Measurements from ENCODE around the gene ZBP1. TPM values are rescaled to one million over a fixed set of nuclear protein-coding genes. Genes with fewer than 3 reads are reported as not detected.

Gene ZBP1
- total RNA-seq, 1 donor from 2014 or later: not detected

- intact Hi-C loops (cut with micrococcal nuclease): loop anchor here (5.0 kb wide), 1 partner anchor 436 kb away; no protein-coding TSS in a partner anchor
- Histone ChIP-seq H3K4me1 (peaks cover 5% of the 10 kb centered on the region), H3K36me3 (peaks cover 21% of the 10 kb centered on the region), H3K9me3 (replicated peaks) (no peaks in the 10 kb centered on the region), H3K27me3 (ENCODE audit: low read depth) (no peaks in the 10 kb centered on the region), H3K4me3 (no peak overlapping the region), H3K27ac (replicated peaks) (no peak overlapping the region)
- TF ChIP-seq, protein P1, sequence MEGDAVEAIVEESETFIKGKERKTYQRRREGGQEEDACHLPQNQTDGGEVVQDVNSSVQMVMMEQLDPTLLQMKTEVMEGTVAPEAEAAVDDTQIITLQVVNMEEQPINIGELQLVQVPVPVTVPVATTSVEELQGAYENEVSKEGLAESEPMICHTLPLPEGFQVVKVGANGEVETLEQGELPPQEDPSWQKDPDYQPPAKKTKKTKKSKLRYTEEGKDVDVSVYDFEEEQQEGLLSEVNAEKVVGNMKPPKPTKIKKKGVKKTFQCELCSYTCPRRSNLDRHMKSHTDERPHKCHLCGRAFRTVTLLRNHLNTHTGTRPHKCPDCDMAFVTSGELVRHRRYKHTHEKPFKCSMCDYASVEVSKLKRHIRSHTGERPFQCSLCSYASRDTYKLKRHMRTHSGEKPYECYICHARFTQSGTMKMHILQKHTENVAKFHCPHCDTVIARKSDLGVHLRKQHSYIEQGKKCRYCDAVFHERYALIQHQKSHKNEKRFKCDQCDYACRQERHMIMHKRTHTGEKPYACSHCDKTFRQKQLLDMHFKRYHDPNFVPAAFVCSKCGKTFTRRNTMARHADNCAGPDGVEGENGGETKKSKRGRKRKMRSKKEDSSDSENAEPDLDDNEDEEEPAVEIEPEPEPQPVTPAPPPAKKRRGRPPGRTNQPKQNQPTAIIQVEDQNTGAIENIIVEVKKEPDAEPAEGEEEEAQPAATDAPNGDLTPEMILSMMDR (IDR thresholded peaks at IDR 0.05; ENCODE audit: borderline replicate concordance): no peak
- no peak for DNase-seq
Observed at GRCh38 chr20:57650756-57651483, 30.7 kb upstream of the ZBP1 start.

DNA sequence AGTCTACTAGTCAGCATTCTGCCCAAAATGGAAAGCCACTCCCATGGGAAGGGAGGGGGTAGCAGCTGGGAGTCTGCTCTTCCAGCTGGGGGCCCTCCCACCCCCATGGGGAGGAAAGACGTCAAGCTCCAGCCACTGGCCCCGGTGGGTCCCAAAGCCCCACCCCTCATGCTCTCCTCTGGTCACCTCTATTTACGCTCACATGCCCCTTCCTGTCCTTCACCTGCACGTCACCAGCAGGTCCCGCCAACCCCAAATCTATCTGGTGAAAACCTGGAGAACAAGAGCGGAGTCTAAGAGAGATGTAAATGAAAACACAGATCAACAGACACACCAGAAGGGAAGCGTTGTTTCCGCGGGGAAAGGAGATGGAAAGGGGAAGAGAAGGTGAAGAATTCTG lies 30.0 kb upstream of the ZBP1 start:
- Histone ChIP-seq H3K4me1 (peaks cover 5% of the 10 kb centered on the region), H3K4me3 (no peak overlapping the region), H3K27me3 (ENCODE audit: low read depth) (no peaks in the 10 kb centered on the region), H3K36me3 (peaks cover 21% of the 10 kb centered on the region), H3K9me3 (replicated peaks) (peaks cover 2% of the 10 kb centered on the region), H3K27ac (replicated peaks) (no peak overlapping the region)
- intact Hi-C loops (cut with micrococcal nuclease): loop anchor here (5.0 kb wide), 1 partner anchor 437 kb away; no protein-coding TSS in a partner anchor
- TF ChIP-seq, protein P1 (IDR thresholded peaks at IDR 0.05; ENCODE audit: borderline replicate concordance): no peak
- DNase-seq: no peak

GRCh38 chr20:57649617-57650015 lies 29.4 kb upstream of the ZBP1 start:
- Histone ChIP-seq H3K27ac (replicated peaks) (no peak overlapping the region), H3K4me3 (no peak overlapping the region), H3K4me1 (peaks cover 3% of the 10 kb centered on the region), H3K36me3 (peaks cover 21% of the 10 kb centered on the region), H3K9me3 (replicated peaks) (peaks cover 8% of the 10 kb centered on the region), H3K27me3 (ENCODE audit: low read depth) (no peaks in the 10 kb centered on the region)
- intact Hi-C loops (cut with micrococcal nuclease): loop anchor here (5.0 kb wide), 1 partner anchor 438 kb away; no protein-coding TSS in a partner anchor
- no peak for DNase-seq
- TF ChIP-seq, protein P1 (IDR thresholded peaks at IDR 0.05; ENCODE audit: borderline replicate concordance): no peak

DNA sequence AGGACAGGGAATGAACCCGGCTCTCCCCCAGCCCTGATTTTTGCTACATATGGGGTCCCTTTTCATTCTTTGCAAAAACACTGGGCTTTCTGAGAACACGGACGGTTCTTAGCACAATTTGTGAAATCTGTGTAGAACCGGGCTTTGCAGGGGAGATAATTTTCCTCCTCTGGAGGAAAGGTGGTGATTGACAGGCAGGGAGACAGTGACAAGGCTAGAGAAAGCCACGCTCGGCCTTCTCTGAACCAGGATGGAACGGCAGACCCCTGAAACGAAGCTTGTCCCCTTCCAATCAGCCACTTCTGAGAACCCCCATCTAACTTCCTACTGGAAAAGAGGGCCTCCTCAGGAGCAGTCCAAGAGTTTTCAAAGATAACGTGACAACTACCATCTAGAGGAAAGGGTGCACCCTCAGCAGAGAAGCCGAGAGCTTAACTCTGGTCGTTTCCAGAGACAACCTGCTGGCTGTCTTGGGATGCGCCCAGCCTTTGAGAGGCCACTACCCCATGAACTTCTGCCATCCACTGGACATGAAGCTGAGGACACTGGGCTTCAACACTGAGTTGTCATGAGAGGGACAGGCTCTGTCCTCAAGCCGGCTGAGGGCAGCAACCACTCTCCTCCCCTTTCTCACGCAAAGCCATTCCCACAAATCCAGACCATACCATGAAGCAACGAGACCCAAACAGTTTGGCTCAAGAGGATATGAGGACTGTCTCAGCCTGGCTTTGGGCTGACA lies 28.8 kb upstream of the ZBP1 start:
- Histone ChIP-seq H3K4me1 (no peaks in the 10 kb centered on the region), H3K27ac (replicated peaks) (no peak overlapping the region), H3K4me3 (no peak overlapping the region), H3K36me3 (peaks cover 21% of the 10 kb centered on the region), H3K9me3 (replicated peaks) (peaks cover 12% of the 10 kb centered on the region), H3K27me3 (ENCODE audit: low read depth) (no peaks in the 10 kb centered on the region)
- TF ChIP-seq, protein P1 (IDR thresholded peaks at IDR 0.05; ENCODE audit: borderline replicate concordance): no peak
- no peak for DNase-seq
- intact Hi-C loops (cut with micrococcal nuclease): no loop called here

GRCh38 chr20:57647933-57648785 lies 27.9 kb upstream of the ZBP1 start:
- Histone ChIP-seq H3K9me3 (replicated peaks) (peaks cover 21% of the 10 kb centered on the region), H3K4me1 (no peaks in the 10 kb centered on the region), H3K4me3 (no peak overlapping the region), H3K36me3 (peaks cover 21% of the 10 kb centered on the region), H3K27ac (replicated peaks) (no peak overlapping the region), H3K27me3 (ENCODE audit: low read depth) (no peaks in the 10 kb centered on the region)
- DNase-seq: no peak
- TF ChIP-seq, protein P1 (IDR thresholded peaks at IDR 0.05; ENCODE audit: borderline replicate concordance): no peak
- intact Hi-C loops (cut with micrococcal nuclease): no loop called here
